GM21528 (cell line): ENCODE results near the gene ABCF3.
"Not testable (repeated sequence)": the region's sequence is repeated elsewhere in the genome, so short reads cannot be mapped to it uniquely, and the experiment has no call there.

Source experiments
- ATAC-seq: cut with Tn5 transposase; IDR thresholded peaks from one replicate; pipeline ENCODE4 v1.9.1; 2021; ENCODE audit warnings: mild to moderate bottlenecking, moderate library complexity; ENCODE audit not compliant: unreplicated experiment, low FRiP score

Gene ABCF3

GRCh38 chr3:184186184-184186901, at the start of gene ABCF3:
Gene ABCF3, plus strand, starts transcription at chr3:184186199. Its CDS starts 9 bp downstream, at chr3:184186208.
- ATAC-seq: peak; percentile 32

- no peak for ATAC-seq
These were observed 45.6 kb upstream of the ABCF3 start for GRCh38 chr3:184140436-184140835.

GRCh38 chr3:184142199-184142598, 43.8 kb upstream of the ABCF3 start:
- ATAC-seq: no peak

- ATAC-seq: no peak
These were observed 42.7 kb upstream of the ABCF3 start for GRCh38 chr3:184143327-184143726.

- ATAC-seq: no peak
These were observed 41.5 kb upstream of the ABCF3 start for GRCh38 chr3:184144505-184144904.

GRCh38 chr3:184145111-184145524, 40.9 kb upstream of the ABCF3 start:
- ATAC-seq: no peak

GRCh38 chr3:184145751-184146270, 40.2 kb upstream of the ABCF3 start:
- ATAC-seq: no peak

- no peak for ATAC-seq
These were observed 37.9 kb upstream of the ABCF3 start for GRCh38 chr3:184148076-184148475.

- ATAC-seq: no peak
These were observed 36.9 kb upstream of the ABCF3 start for GRCh38 chr3:184149123-184149522.

- ATAC-seq: not testable (repeated sequence)
These were observed 36.2 kb upstream of the ABCF3 start for GRCh38 chr3:184149770-184150169.

GRCh38 chr3:184154885-184155643, 30.9 kb upstream of the ABCF3 start, which contains the start of gene DVL3:
Gene DVL3, plus strand, starts transcription at chr3:184155377. Its CDS starts 259 bp downstream, at chr3:184155636.
- ATAC-seq: peak; percentile 74

GRCh38 chr3:184155644-184156521, 30.1 kb upstream of the ABCF3 start:
- ATAC-seq: peak; percentile 34

- no peak for ATAC-seq
These were observed 29.5 kb upstream of the ABCF3 start for GRCh38 chr3:184156522-184156955.

GRCh38 chr3:184157206-184157605, 28.8 kb upstream of the ABCF3 start:
- ATAC-seq: no peak

GRCh38 chr3:184158404-184158803, 27.6 kb upstream of the ABCF3 start:
- no peak for ATAC-seq

GRCh38 chr3:184160456-184160855, 25.5 kb upstream of the ABCF3 start:
- no peak for ATAC-seq

GRCh38 chr3:184162571-184163070, 23.4 kb upstream of the ABCF3 start:
- not testable (repeated sequence) for ATAC-seq

GRCh38 chr3:184164648-184165330, 21.2 kb upstream of the ABCF3 start:
- ATAC-seq: no peak

GRCh38 chr3:184165543-184165942, 20.5 kb upstream of the ABCF3 start:
- ATAC-seq: no peak

- no peak for ATAC-seq
These were observed 19.3 kb upstream of the ABCF3 start for GRCh38 chr3:184166671-184167070.
